G401 (cell line): ENCODE measurements around the gene HBE1. TPM values are rescaled to one million over a fixed set of nuclear protein-coding genes. Genes with fewer than 3 reads are reported as not detected.

ENCODE experiments used
- DNase-seq: peaks from one replicate; pipeline ENCODE4 v3.0.0-alpha.2; 2015; ENCODE audit warnings: low spot score
- in situ Hi-C: cut with HindIII; loops from 2 replicates; pipeline ENCODE4 v1.10.0; 2016; ENCODE audit warnings: low sequenced_read_pairs, mixed read lengths
- total RNA-seq: library from RNA; depleted of rRNA; stranded (reverse); fragments of >200 nt; shearing (Covaris generic); gene quantifications from 2 replicates; pipeline ENCODE4 v1.2.3, GENCODE V29; 2014

HBE1 gene
- total RNA-seq, 1 experiment from 2014 or later, result not detected

GRCh38 chr11:5286901-5287300 is 17.2 kb upstream of the HBE1 start:
- no peak for DNase-seq
- in situ Hi-C loops, result no loop called here

DNA sequence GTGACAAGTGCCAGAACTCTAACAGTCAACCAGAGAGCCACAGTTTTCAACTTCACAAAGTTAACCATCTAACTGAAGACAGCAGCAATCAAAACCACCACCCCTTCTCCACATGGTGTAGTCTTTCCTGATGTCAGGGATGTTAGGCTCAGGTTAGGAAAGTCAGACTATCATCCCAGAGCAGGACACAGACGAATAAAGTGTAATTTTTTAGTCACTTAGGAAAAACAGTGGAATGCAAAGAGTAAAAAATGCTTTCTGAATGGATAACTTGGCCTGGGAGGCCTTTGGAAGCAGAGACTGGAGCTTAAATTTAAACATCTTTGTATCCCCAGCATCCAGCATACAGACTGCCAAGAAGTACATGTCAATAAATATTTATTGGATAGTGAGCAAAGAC is 16.6 kb upstream of the HBE1 start:
- DNase-seq, result no peak
- in situ Hi-C loops, result no loop called here

DNA sequence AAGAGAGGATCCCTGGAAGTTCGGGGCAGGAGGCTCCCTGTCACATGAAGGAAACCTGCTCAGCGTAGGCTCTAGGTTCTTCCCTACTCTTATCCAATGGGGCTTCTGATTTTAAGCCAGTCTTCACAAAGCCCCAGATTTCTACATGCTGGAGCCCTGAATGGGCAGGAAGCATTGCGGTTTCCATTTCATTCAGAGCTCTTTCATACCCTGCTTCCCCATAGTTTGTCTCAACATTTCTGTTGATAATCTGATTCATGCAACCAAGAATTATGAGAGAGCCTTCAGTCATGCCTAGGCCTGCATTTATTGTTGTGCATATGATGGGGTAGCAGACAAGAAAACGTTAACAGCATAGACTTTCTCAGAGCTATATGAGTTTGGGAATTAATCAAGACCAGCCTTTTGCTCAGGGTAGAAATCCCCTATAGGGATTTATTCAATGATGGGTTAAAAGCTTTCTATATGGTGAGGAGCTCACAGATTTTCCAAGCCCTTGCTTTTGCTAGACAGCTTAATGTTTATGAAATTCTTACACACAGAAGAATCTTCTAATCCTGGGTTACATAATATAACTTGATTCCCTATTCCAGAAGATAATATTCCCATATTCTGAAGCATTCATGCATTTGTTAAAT is 16.1 kb upstream of the HBE1 start:
- in situ Hi-C loops, result no loop called here
- DNase-seq, result no peak

GRCh38 chr11:5284637-5285036 is 14.9 kb upstream of the HBE1 start:
- no peak for DNase-seq
- in situ Hi-C loops, result no loop called here

DNA sequence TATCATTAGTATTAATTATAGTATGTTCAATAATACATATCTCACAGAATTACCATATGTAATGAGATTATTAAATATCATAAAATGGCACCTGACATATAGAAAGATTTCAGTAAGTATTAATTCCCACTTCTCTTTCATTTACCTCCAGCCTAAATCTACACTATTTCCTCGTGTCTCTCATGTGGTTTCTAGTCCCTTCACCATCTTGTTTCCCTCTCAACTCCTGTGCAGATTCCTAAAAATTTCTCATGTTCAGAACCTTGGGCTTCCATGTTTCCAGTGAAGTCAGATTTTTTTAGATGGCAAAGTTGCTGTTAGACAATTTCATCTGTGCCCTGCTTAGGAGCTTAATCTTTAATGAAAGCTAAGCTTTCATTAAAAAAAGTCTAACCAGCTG is 14.1 kb upstream of the HBE1 start:
- DNase-seq, result no peak
- in situ Hi-C loops, result no loop called here

DNA sequence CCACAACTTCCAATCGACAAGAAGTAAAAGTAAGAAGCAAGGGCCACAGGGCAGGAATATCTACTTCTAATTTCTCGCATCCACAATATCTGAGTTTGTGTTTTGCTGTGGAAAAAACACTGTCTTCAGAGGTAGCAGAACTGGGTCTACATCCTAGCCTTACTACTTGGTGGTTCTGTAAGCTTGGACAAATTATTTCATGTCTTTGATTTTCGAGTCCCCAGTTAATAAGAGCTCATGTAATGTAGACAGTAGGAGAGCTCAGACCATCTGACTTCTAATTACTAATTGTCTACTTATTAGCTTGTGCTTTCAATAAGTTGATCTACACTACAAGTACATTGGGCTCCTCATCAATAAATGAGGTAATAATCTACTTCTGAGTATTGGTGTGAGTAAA is 13.3 kb upstream of the HBE1 start:
- in situ Hi-C loops, result no loop called here
- no peak for DNase-seq

- in situ Hi-C loops, result no loop called here
- no peak for DNase-seq
Measured at GRCh38 chr11:5282628-5283027, 12.9 kb upstream of the HBE1 start.

GRCh38 chr11:5281596-5281995 is 11.9 kb upstream of the HBE1 start:
- in situ Hi-C loops, result no loop called here
- DNase-seq, result no peak

DNA sequence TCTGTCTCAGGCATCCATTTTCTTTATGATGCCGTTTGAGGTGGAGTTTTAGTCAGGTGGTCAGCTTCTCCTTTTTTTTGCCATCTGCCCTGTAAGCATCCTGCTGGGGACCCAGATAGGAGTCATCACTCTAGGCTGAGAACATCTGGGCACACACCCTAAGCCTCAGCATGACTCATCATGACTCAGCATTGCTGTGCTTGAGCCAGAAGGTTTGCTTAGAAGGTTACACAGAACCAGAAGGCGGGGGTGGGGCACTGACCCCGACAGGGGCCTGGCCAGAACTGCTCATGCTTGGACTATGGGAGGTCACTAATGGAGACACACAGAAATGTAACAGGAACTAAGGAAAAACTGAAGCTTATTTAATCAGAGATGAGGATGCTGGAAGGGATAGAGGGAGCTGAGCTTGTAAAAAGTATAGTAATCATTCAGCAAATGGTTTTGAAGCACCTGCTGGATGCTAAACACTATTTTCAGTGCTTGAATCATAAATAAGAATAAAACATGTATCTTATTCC is 10.9 kb upstream of the HBE1 start:
- in situ Hi-C loops, result no loop called here
- no peak for DNase-seq

DNA sequence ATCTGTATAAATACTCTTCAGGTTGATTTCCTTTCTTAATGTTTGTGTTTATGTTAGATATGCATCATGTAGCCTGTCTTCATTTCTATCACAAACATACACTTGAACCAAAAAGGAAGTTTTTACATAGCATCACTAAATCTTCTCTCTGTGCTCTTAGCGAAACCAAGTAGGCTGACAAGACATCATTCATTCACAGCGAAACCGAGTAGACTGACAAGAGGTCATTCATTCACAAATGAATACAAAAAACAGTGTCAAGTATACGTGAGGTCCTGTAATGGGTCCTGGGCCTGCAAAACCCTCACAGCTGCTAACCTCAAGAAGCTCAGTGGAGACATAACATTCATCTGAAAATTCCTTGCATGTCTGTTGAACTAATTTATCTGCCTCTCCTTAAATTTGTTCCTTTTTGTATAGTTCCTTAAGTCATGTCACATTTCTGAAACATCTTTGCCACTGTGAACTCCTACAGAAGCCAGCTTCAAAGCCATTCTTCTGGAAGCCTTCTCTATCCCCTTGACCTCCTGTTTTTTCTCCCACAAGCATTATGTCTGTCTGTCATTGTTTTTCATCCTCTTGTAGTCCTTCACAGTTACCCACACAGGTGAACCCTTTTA is 9.8 kb upstream of the HBE1 start:
- DNase-seq, result no peak
- in situ Hi-C loops, result no loop called here

DNA sequence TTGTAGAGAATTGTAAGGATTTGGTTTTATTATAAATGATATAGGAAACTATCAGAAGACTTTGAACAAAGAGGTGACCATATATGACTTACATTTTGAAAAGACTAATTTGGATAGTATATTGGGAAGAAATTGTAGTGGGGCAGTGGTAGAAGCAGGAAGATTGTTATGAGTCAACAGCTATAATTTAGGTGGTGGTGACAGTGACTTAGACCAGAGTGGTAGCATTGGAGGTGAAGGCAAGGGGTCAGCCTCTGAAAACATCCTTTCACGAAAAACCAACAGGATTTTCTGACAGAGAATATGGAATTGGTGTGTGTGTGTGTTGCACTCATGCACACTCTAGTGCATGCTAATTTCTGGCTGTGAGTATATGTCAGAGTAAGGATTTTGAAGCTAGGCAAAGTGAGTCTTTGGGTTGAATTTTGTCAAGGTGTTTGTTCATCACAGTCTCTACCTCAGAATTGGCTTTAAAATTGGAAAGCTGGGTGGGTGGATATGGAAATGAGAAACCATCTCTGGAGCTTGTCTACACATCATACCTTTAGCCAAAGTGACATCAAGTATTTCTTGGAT is 8.2 kb upstream of the HBE1 start:
- no peak for DNase-seq
- in situ Hi-C loops, result no loop called here

- in situ Hi-C loops, result no loop called here
Measured at GRCh38 chr11:5276697-5277096, 7.0 kb upstream of the HBE1 start.

DNA sequence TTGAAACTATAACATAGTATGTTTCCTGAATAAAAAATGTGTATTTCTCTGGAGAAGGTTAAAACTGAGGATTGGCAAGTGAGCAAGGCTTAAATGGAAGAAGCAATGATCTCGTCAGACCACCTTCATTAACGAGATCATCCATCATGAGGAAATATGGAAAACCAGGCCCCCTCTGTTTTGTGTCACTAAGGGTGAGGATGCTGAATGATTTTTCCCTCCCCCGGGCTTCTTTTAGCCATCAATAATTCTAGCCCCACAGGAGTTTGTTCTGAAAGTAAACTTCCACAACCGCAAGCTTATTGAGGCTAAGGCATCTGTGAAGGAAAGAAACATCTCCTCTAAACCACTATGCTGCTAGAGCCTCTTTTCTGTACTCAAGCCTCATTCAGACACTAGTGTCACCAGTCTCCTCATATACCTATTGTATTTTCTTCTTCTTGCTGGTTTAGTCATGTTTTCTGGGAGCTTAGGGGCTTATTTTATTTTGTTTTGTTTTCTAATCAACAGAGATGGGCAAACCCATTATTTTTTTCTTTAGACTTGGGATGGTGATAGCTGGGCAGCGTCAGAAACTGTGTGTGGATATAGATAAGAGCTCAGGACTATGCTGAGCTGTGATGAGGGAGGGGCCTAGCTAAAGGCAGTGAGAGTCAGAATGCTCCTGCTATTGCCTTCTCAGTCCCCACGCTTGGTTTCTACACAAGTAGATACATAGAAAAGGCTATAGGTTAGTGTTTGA is 5.8 kb upstream of the HBE1 start:
- no peak for DNase-seq
- in situ Hi-C loops, result no loop called here

More at GRCh38 chr11:5276697-5277096, 7.0 kb upstream of the HBE1 start:
- DNase-seq, result no peak

- in situ Hi-C loops, result no loop called here
Measured at GRCh38 chr11:5274395-5274794, 4.7 kb upstream of the HBE1 start.

GRCh38 chr11:5272395-5273017 is 2.8 kb upstream of the HBE1 start:
- in situ Hi-C loops, result no loop called here
- DNase-seq, result no peak

More at GRCh38 chr11:5274395-5274794, 4.7 kb upstream of the HBE1 start:
- no peak for DNase-seq

DNA sequence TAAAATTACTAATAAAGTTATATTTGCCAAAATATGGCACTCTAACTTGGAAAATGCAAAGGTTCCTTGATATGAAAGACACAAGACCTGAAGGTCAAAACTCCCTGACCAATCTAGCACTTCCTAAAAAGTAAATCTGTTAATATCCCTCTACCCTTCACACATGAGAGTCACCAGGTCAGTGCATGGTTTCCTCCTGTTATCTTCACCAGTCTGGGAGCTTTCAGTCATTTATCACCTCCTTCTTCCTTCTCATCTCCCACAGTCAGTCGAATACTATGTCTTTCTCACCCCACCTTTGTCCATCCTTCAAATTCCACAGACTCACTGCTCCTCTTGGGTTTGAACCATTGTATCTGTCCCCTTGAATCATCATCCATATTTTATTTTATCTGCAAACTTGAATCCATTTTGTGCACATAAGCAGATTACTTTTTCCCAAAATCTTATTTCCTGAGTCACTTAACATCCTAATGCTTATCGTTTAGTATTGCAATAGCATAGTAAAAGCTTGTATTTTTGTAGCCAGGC is 2.6 kb downstream of the HBE1 start:
- in situ Hi-C loops, result no loop called here
- no peak for DNase-seq

DNA sequence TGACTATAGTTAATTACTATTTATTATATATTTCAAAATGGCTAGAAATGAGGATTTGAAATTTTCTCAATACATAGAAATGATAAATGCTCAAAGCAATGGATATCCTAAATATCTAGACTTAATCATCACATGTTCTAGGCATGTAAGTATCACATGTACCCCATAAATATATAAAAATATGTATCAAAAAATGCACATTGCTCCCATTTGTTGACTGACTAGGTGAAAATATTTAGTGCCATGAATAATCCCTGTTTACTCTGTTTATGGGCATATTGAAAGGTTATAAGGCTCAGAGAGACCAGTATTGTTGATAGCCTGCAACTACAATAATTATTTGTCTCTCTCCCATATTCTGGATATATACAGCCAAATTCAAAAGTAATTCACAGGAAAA is 3.1 kb downstream of the HBE1 start:
- DNase-seq, result no peak
- in situ Hi-C loops, result no loop called here

DNA sequence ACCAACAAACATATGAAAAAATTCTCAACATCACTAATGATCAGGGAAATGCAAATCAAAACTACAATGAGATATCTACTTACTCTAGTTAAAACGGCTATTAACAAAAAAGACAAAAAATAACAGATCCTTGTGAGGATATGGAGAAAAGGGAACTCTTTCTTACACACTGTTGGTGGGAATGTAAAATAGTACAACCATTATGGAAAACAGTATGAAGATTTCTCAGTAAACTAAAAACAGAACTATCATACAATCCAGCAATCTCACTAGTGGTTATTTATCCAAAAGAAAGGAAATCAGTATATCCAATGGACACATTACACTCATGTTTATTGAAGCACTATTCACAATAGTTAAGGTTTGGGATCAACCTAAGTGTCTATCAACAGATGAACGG is 3.9 kb downstream of the HBE1 start:
- DNase-seq, result no peak
- in situ Hi-C loops, result no loop called here

- DNase-seq, result no peak
- in situ Hi-C loops, result no loop called here
Measured at GRCh38 chr11:5258543-5259262, 11.0 kb downstream of the HBE1 start.
